ENCODE measurements around the gene FAM131C.
A peak's percentile ranks its signal among the peaks of the same experiment; 100 is the strongest.

The FAM131C gene

GRCh38 chr1:16085522-16085921 lies 12.1 kb upstream of the FAM131C start:
- no peak for DNase-seq (ENCODE audit: low read depth)
- no peak for TF ChIP-seq CTCF (IDR thresholded peaks at IDR 0.05; ENCODE audit: control insufficient read depth, extremely low read depth, insufficient read depth)
- H3K4me3 ChIP-seq (ENCODE audit: low read depth, low read length): no peak overlapping the region

GRCh38 chr1:16083486-16083885 lies 10.0 kb upstream of the FAM131C start:
- DNase-seq (ENCODE audit: low read depth): no peak
- TF ChIP-seq CTCF (IDR thresholded peaks at IDR 0.05; ENCODE audit: control insufficient read depth, extremely low read depth, insufficient read depth): no peak
- no peak overlapping the region for H3K4me3 ChIP-seq (ENCODE audit: low read depth, low read length)

- peak; percentile 63 for TF ChIP-seq CTCF (IDR thresholded peaks at IDR 0.05; ENCODE audit: control insufficient read depth, extremely low read depth, insufficient read depth)
- no peak overlapping the region for H3K4me3 ChIP-seq (ENCODE audit: low read depth, low read length)
- DNase-seq (ENCODE audit: low read depth): peak; percentile 15
Observed at GRCh38 chr1:16082283-16083038, 9.0 kb upstream of the FAM131C start.

GRCh38 chr1:16081636-16082035 lies 8.2 kb upstream of the FAM131C start:
- no peak overlapping the region for H3K4me3 ChIP-seq (ENCODE audit: low read depth, low read length)
- no peak for DNase-seq (ENCODE audit: low read depth)
- no peak for TF ChIP-seq CTCF (IDR thresholded peaks at IDR 0.05; ENCODE audit: control insufficient read depth, extremely low read depth, insufficient read depth)

GRCh38 chr1:16080422-16081150 lies 7.1 kb upstream of the FAM131C start:
- no peak for TF ChIP-seq CTCF (IDR thresholded peaks at IDR 0.05; ENCODE audit: control insufficient read depth, extremely low read depth, insufficient read depth)
- no peak for DNase-seq (ENCODE audit: low read depth)
- no peak overlapping the region for H3K4me3 ChIP-seq (ENCODE audit: low read depth, low read length)

- peak; percentile 73 for TF ChIP-seq CTCF (IDR thresholded peaks at IDR 0.05; ENCODE audit: control insufficient read depth, extremely low read depth, insufficient read depth)
- DNase-seq (ENCODE audit: low read depth): peak; percentile 3
- no peak overlapping the region for H3K4me3 ChIP-seq (ENCODE audit: low read depth, low read length)
Observed at GRCh38 chr1:16078925-16079656, 5.6 kb upstream of the FAM131C start.
